ENCODE measurements around the gene PCDHB14.
"Not testable (repeated sequence)": the region's sequence is repeated elsewhere in the genome, so short reads cannot be mapped to it uniquely, and the experiment has no call there.

Gene PCDHB14

GRCh38 chr5:141223112-141223783 is at the start of gene PCDHB14:
Gene PCDHB14, plus strand, starts transcription at chr5:141223343. Its CDS starts 163 bp downstream, at chr5:141223506.
- intact Hi-C loops (cut with micrococcal nuclease): no loop called here
- no peaks in the 10 kb centered on the region for H3K4me1 Mint-ChIP-seq (ENCODE audit: low read depth)
- peaks cover 27% of the 10 kb centered on the region for H3K9me3 Mint-ChIP-seq
- no peak within 1 kb of the TSS for H3K27ac Mint-ChIP-seq
- no peaks in the 10 kb centered on the region for H3K36me3 Mint-ChIP-seq (ENCODE audit: low read depth)
- H3K4me3 Mint-ChIP-seq: no peak within 1 kb of the TSS
- peaks cover 28% of the 10 kb centered on the region for H3K27me3 Mint-ChIP-seq

- intact Hi-C loops (cut with micrococcal nuclease); H3K36me3 Mint-ChIP-seq (ENCODE audit: low read depth); H3K27ac Mint-ChIP-seq; H3K4me1 Mint-ChIP-seq (ENCODE audit: low read depth); H3K27me3 Mint-ChIP-seq; H3K4me3 Mint-ChIP-seq: not testable (repeated sequence)
- H3K9me3 Mint-ChIP-seq: peaks cover 30% of the 10 kb centered on the region
Observed at GRCh38 chr5:141174291-141175104, 48.6 kb upstream of the PCDHB14 start.

- no peaks in the 10 kb centered on the region for H3K36me3 Mint-ChIP-seq (ENCODE audit: low read depth)
- intact Hi-C loops (cut with micrococcal nuclease): no loop called here
Observed at GRCh38 chr5:141175933-141176332, 47.2 kb upstream of the PCDHB14 start.

DNA sequence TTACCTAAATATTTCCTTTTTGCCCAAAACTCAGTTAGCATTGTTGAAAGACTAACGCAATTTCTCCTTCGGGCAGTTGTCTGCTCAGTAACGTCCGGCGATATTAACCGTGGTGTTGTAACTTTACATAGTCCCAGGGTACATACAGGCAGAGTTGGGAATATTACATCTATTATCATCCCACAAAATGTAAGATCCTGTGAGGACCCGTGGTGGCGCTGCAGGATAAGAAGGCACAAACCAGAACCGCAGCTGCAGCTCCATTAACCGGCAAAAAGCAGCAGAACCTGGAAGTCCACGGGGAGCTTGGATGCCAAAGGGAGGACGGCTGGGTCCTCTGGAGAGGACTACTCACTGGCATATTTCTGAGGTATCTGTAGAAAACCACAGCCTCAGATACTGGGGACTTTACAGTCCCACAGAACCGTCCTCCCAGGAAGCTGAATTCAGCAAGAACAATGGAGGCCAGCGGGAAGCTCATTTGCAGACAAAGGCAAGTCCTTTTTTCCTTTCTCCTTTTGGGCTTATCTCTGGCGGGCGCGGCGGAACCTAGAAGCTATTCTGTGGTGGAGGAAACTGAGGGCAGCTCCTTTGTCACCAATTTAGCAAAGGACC is 45.5 kb upstream of the PCDHB14 start, which contains the start of gene PCDHB8:
PCDHB8 (plus strand) TSS at position 214 of the 615 bp plus-strand sequence; CDS start at position 459, 245 bp downstream.
- H3K36me3 Mint-ChIP-seq (ENCODE audit: low read depth); intact Hi-C loops (cut with micrococcal nuclease); H3K4me3 Mint-ChIP-seq; H3K27ac Mint-ChIP-seq; H3K4me1 Mint-ChIP-seq (ENCODE audit: low read depth): not testable (repeated sequence)
- peaks cover 14% of the 10 kb centered on the region for H3K27me3 Mint-ChIP-seq
- peaks cover 35% of the 10 kb centered on the region for H3K9me3 Mint-ChIP-seq

More at GRCh38 chr5:141175933-141176332, 47.2 kb upstream of the PCDHB14 start:
- Mint-ChIP-seq H3K4me3 (no peak overlapping the region), H3K27me3 (peaks cover 7% of the 10 kb centered on the region), H3K4me1 (ENCODE audit: low read depth) (no peaks in the 10 kb centered on the region), H3K9me3 (peaks cover 28% of the 10 kb centered on the region), H3K27ac (no peak overlapping the region)

DNA sequence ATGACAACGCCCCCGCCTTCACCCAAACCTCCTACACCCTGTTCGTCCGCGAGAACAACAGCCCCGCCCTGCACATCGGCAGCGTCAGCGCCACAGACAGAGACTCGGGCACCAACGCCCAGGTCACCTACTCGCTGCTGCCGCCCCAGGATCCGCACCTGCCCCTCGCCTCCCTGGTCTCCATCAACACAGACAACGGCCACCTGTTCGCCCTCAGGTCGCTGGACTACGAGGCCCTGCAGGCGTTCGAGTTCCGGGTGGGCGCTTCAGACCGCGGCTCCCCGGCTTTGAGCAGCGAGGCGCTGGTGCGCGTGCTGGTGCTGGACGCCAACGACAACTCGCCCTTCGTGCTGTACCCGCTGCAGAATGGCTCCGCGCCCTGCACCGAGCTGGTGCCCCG is 43.8 kb upstream of the PCDHB14 start:
- Mint-ChIP-seq H3K27me3 (peaks cover 18% of the 10 kb centered on the region), H3K9me3 (peaks cover 33% of the 10 kb centered on the region)
- H3K36me3 Mint-ChIP-seq (ENCODE audit: low read depth); intact Hi-C loops (cut with micrococcal nuclease); H3K4me3 Mint-ChIP-seq; H3K27ac Mint-ChIP-seq; H3K4me1 Mint-ChIP-seq (ENCODE audit: low read depth): not testable (repeated sequence)

DNA sequence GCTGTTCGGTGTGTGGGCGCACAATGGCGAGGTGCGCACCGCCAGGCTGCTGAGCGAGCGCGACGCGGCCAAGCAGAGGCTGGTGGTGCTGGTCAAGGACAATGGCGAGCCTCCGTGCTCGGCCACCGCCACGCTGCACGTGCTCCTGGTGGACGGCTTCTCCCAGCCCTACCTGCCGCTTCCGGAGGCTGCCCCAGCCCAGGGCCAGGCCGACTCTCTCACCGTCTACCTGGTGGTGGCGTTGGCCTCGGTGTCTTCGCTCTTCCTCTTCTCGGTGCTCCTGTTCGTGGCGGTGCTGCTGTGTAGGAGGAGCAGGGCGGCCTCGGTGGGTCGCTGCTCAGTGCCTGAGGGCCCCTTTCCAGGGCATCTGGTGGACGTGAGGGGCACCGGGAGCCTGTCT is 43.3 kb upstream of the PCDHB14 start:
- H3K27me3 Mint-ChIP-seq: peaks cover 23% of the 10 kb centered on the region
- H3K36me3 Mint-ChIP-seq (ENCODE audit: low read depth); H3K4me1 Mint-ChIP-seq (ENCODE audit: low read depth); H3K27ac Mint-ChIP-seq; intact Hi-C loops (cut with micrococcal nuclease); H3K4me3 Mint-ChIP-seq: not testable (repeated sequence)
- peaks cover 36% of the 10 kb centered on the region for H3K9me3 Mint-ChIP-seq

DNA sequence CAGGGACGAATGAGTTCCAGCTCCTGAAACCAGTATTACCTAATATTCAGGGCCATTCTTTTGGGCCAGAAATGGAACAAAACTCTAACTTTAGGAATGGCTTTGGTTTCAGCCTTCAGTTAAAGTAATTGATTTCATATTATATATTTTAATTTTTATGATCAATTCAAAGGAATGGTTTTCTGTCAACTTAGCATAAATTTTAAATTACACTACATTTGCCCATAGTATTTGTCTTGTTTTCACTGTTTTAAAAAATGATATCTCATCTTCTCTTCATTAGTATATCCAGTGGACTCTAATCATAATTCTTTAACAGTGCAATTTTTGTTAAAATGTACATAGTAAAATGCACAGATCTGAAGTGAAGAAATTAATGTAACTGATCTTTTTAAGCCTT is 42.8 kb upstream of the PCDHB14 start:
- intact Hi-C loops (cut with micrococcal nuclease): no loop called here
- Mint-ChIP-seq H3K4me1 (ENCODE audit: low read depth) (no peaks in the 10 kb centered on the region), H3K27ac (no peak overlapping the region), H3K9me3 (peaks cover 40% of the 10 kb centered on the region), H3K27me3 (peaks cover 24% of the 10 kb centered on the region), H3K36me3 (ENCODE audit: low read depth) (no peaks in the 10 kb centered on the region), H3K4me3 (no peak overlapping the region)

DNA sequence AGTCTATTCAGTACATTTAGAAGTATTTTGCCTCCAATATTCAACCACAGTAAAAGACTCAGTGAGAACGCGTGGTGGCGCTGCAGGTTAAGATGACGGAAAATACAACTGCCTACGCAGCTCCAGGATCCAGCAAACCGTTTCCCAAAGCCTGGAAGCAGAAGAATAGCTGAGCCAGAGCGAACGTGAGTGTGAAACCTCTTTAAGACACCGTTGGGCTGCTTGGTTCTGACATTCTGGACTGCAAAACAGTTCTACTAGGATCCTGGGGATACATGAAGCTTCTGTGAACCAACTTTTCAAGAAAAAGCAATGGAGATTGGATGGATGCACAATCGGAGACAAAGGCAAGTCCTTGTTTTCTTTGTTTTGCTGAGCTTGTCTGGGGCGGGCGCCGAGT is 40.9 kb upstream of the PCDHB14 start, which contains the start of gene PCDHB16:
PCDHB16 (plus strand) TSS at position 140 of the 400 bp plus-strand sequence; CDS start at position 313, 173 bp downstream.
- Mint-ChIP-seq H3K27ac (no peak within 1 kb of the TSS), H3K4me3 (no peak within 1 kb of the TSS), H3K36me3 (ENCODE audit: low read depth) (no peaks in the 10 kb centered on the region), H3K9me3 (peaks cover 50% of the 10 kb centered on the region), H3K4me1 (ENCODE audit: low read depth) (no peaks in the 10 kb centered on the region), H3K27me3 (peaks cover 29% of the 10 kb centered on the region)
- intact Hi-C loops (cut with micrococcal nuclease): no loop called here

GRCh38 chr5:141184117-141184855 is 38.9 kb upstream of the PCDHB14 start:
- H3K9me3 Mint-ChIP-seq: peaks cover 67% of the 10 kb centered on the region
- peaks cover 42% of the 10 kb centered on the region for H3K27me3 Mint-ChIP-seq
- intact Hi-C loops (cut with micrococcal nuclease); H3K27ac Mint-ChIP-seq; H3K36me3 Mint-ChIP-seq (ENCODE audit: low read depth); H3K4me1 Mint-ChIP-seq (ENCODE audit: low read depth); H3K4me3 Mint-ChIP-seq: not testable (repeated sequence)

DNA sequence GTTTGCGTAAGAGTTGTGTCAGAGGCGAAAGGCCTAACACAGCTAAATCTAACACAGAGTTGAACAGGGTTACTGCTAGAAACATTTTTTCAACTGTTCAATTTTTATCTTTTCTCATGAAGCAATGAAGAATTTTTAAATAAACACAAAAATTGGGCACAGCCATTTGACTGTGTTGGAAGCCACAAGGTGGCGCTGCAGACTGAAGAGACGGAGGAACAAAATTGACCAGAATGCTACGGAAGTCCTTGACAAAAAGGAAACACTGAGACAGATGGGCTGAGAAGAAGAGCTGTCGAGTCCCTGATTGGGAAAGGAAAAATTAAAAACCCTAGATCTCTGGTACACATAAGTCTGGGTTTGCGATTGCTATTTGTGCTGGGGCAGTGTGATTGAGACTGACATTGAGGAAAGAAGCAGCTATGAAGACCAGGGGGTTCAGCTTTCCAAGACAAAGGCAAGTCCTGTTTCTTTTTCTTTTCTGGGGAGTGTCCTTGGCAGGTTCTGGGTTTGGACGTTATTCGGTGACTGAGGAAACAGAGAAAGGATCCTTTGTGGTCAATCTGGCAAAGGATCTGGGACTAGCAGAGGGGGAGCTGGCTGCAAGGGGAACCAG is 36.1 kb upstream of the PCDHB14 start, which contains the start of gene PCDHB9:
PCDHB9 (plus strand) TSS at position 265 of the 616 bp plus-strand sequence; CDS start at position 423, 158 bp downstream.
- H3K27me3 Mint-ChIP-seq: peaks cover 49% of the 10 kb centered on the region
- intact Hi-C loops (cut with micrococcal nuclease): no loop called here
- peaks cover 66% of the 10 kb centered on the region for H3K9me3 Mint-ChIP-seq
- no peak within 1 kb of the TSS for H3K4me3 Mint-ChIP-seq
- H3K4me1 Mint-ChIP-seq (ENCODE audit: low read depth): no peaks in the 10 kb centered on the region
- H3K27ac Mint-ChIP-seq: no peak within 1 kb of the TSS
- no peaks in the 10 kb centered on the region for H3K36me3 Mint-ChIP-seq (ENCODE audit: low read depth)

- H3K27ac Mint-ChIP-seq; H3K36me3 Mint-ChIP-seq (ENCODE audit: low read depth); intact Hi-C loops (cut with micrococcal nuclease); H3K4me1 Mint-ChIP-seq (ENCODE audit: low read depth); H3K4me3 Mint-ChIP-seq: not testable (repeated sequence)
- H3K27me3 Mint-ChIP-seq: peaks cover 41% of the 10 kb centered on the region
- peaks cover 63% of the 10 kb centered on the region for H3K9me3 Mint-ChIP-seq
Observed at GRCh38 chr5:141188682-141189081, 34.5 kb upstream of the PCDHB14 start.

DNA sequence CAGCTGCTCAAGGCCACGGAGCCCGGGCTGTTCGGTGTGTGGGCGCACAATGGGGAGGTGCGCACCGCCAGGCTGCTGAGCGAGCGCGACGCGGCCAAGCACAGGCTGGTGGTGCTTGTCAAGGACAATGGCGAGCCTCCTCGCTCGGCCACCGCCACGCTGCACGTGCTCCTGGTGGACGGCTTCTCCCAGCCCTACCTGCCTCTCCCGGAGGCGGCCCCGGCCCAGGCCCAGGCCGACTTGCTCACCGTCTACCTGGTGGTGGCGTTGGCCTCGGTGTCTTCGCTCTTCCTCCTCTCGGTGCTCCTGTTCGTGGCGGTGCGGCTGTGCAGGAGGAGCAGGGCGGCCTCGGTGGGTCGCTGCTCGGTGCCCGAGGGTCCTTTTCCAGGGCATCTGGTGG is 34.0 kb upstream of the PCDHB14 start:
- intact Hi-C loops (cut with micrococcal nuclease); H3K36me3 Mint-ChIP-seq (ENCODE audit: low read depth); H3K4me1 Mint-ChIP-seq (ENCODE audit: low read depth); H3K4me3 Mint-ChIP-seq; H3K27ac Mint-ChIP-seq: not testable (repeated sequence)
- Mint-ChIP-seq H3K27me3 (peaks cover 41% of the 10 kb centered on the region), H3K9me3 (peaks cover 62% of the 10 kb centered on the region)

DNA sequence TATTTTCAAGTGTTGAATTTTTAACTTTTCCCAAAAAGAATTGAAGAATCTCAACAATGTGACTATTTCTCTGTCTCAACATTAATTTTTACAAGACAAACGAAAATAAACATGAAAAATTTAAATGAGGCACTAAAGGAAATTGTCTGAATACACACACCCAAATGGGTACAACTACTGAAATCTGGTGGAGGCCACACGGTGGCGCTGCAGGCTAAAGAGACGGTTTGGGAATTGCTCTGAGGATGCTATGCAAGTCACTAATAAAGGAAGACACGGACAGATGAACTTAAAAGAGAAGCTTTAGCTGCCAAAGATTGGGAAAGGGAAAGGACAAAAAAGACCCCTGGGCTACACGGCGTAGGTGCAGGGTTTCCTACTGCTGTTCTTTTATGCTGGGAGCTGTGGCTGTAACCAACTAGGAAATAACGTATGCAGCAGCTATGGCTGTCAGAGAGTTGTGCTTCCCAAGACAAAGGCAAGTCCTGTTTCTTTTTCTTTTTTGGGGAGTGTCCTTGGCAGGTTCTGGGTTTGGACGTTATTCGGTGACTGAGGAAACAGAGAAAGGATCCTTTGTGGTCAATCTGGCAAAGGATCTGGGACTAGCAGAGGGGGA is 30.9 kb upstream of the PCDHB14 start, which contains the start of gene PCDHB10:
PCDHB10 (plus strand) TSS at position 244 of the 616 bp plus-strand sequence; CDS start at position 444, 200 bp downstream.
- peaks cover 32% of the 10 kb centered on the region for H3K27me3 Mint-ChIP-seq
- H3K4me1 Mint-ChIP-seq (ENCODE audit: low read depth): no peaks in the 10 kb centered on the region
- H3K9me3 Mint-ChIP-seq: peaks cover 52% of the 10 kb centered on the region
- no peak within 1 kb of the TSS for H3K27ac Mint-ChIP-seq
- H3K36me3 Mint-ChIP-seq (ENCODE audit: low read depth): no peaks in the 10 kb centered on the region
- intact Hi-C loops (cut with micrococcal nuclease): no loop called here
- H3K4me3 Mint-ChIP-seq: no peak within 1 kb of the TSS

Data from dendritic cell treated with granulocyte-macrophage colony-stimulating factor and Interleukin-4, amounts not matched to agents 40 ng/mL and 50 ng/mL, for 4 days (primary cell).